PC-3 (cell line): ENCODE results near the gene CPEB3. TPM values are rescaled to one million over a fixed set of nuclear protein-coding genes. Genes with fewer than 3 reads are reported as not detected.

ENCODE experiments used
- ATAC-seq: fragments of 200-7000 bp; cut with Tn5 transposase; 2 replicates; pipeline ENCODE4 v1.9.1; 2020; ENCODE audit warnings: mild to moderate bottlenecking, moderate library complexity
- BruUV-seq: library from RNA; stranded (reverse); fragments of 400-500 nt; replicated peaks from 2 replicates; lab custom pipeline; 2021; lab: Mats Ljungman, UMichigan
- CTCF ChIA-PET: fragments of 300-600 bp; sonication (Branson Sonifier 250); formaldehyde crosslinking; loops from one replicate; lab custom pipeline; 2022; ENCODE audit warnings: antibody characterized with exemption; lab: Charles Lee
- POLR2A ChIA-PET: fragments of 300-600 bp; sonication (Branson Sonifier 250); formaldehyde crosslinking; loops from one replicate; lab custom pipeline; 2022; ENCODE audit warnings: antibody characterized with exemption; ENCODE audit not compliant: unreplicated experiment; lab: Charles Lee
- DNase-seq: peaks from one replicate; pipeline ENCODE4 v3.0.0-alpha.2; 2015
- H2AFZ ChIP-seq: fragments of 300-600 bp; sonication (generic); 2 replicates; pipeline ENCODE4 v1.6.0; 2016; ENCODE audit warnings: antibody characterized with exemption, low read length
- H3F3A ChIP-seq: fragments of 300-600 bp; sonication (generic); one replicate; pipeline ENCODE4 v1.6.0; 2017; ENCODE audit warnings: antibody characterized with exemption, low read length, control low read depth, mild to moderate bottlenecking; ENCODE audit not compliant: unreplicated experiment
- H3K27ac ChIP-seq: fragments of 300-600 bp; sonication (generic); 2 replicates; pipeline ENCODE4 v1.5.1; 2016; ENCODE audit warnings: mild to moderate bottlenecking, low read length
- H3K27me3 ChIP-seq: fragments of 300-600 bp; sonication (generic); 2 replicates; pipeline ENCODE4 v1.6.1; 2016; ENCODE audit warnings: low read length, mixed read lengths
- H3K36me3 ChIP-seq: fragments of 300-600 bp; sonication (generic); 2 replicates; pipeline ENCODE4 v1.6.1; 2016; ENCODE audit warnings: low read depth, mixed run types, low read length, mixed read lengths
- H3K4me1 ChIP-seq: fragments of 300-600 bp; sonication (generic); 2 replicates; pipeline ENCODE4 v1.5.1; 2016; ENCODE audit warnings: low read length; ENCODE audit not compliant: insufficient read depth
- H3K4me2 ChIP-seq: fragments of 300-600 bp; sonication (generic); 2 replicates; pipeline ENCODE4 v1.6.0; 2016; ENCODE audit warnings: low read length
- H3K4me3 ChIP-seq: fragments of 300-600 bp; sonication (generic); 2 replicates; pipeline ENCODE4 v1.5.1; 2016; ENCODE audit warnings: mild to moderate bottlenecking, low read length, mixed read lengths
- H3K79me2 ChIP-seq: fragments of 300-600 bp; sonication (generic); 2 replicates; pipeline ENCODE4 v1.6.1; 2017; ENCODE audit warnings: low read length, mixed read lengths
- H3K9ac ChIP-seq: fragments of 300-600 bp; sonication (generic); 2 replicates; pipeline ENCODE4 v1.6.0; 2016; ENCODE audit warnings: mild to moderate bottlenecking, low read length
- H3K9me2 ChIP-seq: fragments of 300-600 bp; sonication (generic); replicated peaks from 2 replicates; pipeline ENCODE4 v1.6.1; 2016; ENCODE audit warnings: mixed run types, low read length, mixed read lengths
- H3K9me3 ChIP-seq: fragments of 300-600 bp; sonication (generic); 2 replicates; pipeline ENCODE4 v1.6.1; 2016; ENCODE audit warnings: low read length, mixed read lengths
- H4K20me1 ChIP-seq: fragments of 300-600 bp; sonication (generic); 2 replicates; pipeline ENCODE4 v1.6.1; 2016; ENCODE audit warnings: low read length, mixed read lengths
- CTCF ChIP-seq: fragments of 300-600 bp; sonication (generic); conservative IDR thresholded peaks from 2 replicates; pipeline ENCODE4 v1.5.1; 2017; ENCODE audit warnings: antibody characterized with exemption, low read depth, mild to moderate bottlenecking, low read length
- EZH2 ChIP-seq: fragments of 300-600 bp; sonication (generic); IDR thresholded peaks from one replicate; pipeline ENCODE4 v1.6.1; 2017; ENCODE audit warnings: antibody characterized with exemption, mild to moderate bottlenecking, low read length; ENCODE audit not compliant: unreplicated experiment
- EZH2phosphoT487 ChIP-seq: fragments of 300-600 bp; sonication (generic); IDR thresholded peaks from 2 replicates; pipeline ENCODE4 v1.6.1; 2018; ENCODE audit warnings: mild to moderate bottlenecking, antibody characterized with exemption, low read length, borderline replicate concordance
- intact Hi-C: fragments of 100-400 bp; cut with micrococcal nuclease; formaldehyde crosslinking; loops from 2 replicates; pipeline ENCODE4 v1.9.0; 2023
- total RNA-seq: library from RNA; depleted of rRNA; stranded (reverse); fragments of >200 nt; gene quantifications from 2 replicates; pipeline ENCODE4 v1.2.3, GENCODE V29; 2014

The CPEB3 gene
- total RNA-seq, 1 experiment from 2014 or later, result 0.80 TPM

DNA sequence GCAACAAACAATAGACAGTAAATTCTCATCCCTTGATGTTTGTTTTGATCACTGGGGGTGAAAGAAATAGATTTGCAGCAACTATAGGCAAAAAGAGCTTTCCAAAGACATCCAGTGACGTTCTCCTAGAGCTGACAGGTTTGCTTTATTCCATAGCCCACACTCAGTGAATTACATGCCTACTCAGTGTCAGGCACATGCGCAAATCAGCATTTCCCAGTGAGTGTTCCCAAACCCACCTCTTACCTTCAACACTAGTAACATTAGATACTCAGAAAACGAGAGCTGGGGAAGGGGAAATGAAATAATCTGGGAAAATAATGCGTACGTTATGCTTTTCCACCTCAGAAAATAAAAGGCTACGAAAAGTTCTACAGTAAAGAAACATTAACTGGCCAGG, 144.1 kb downstream of the CPEB3 start:
- intact Hi-C loops, result no loop called here

DNA sequence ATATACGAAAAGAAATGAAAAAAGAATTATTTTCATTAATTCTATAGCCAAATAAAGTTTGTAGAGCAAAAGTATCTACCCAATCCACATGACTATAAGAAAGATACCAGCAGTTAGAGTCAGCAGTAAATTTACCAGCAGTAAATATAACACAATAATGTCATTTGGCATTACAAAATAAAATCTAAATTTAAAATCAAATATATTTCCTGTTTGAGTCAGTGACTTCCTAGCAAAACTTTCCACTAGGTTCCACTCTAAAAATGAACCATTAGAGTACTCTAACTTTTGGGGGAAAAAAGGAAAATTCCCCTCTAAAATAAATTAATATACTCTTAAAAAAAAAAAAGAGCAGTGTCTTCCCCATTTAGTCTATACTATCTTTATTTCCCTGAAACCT, 144.8 kb downstream of the CPEB3 start:
- H2AFZ ChIP-seq, result no peak overlapping the region

More for the DNA sequence above, 144.1 kb downstream of the CPEB3 start:
- DNase-seq (no peak), ATAC-seq (no peak)
- Histone ChIP-seq H3K4me2 (no peak overlapping the region), H3K9ac (no peak overlapping the region), H3K4me3 (no peak overlapping the region), H3K9me3 (no peaks in the 10 kb centered on the region), H3K27ac (no peak overlapping the region), H3K79me2 (no peaks in the 10 kb centered on the region), H3K4me1 (peaks cover 15% of the 10 kb centered on the region), H3K27me3 (no peaks in the 10 kb centered on the region), H3F3A (no peaks in the 10 kb centered on the region), H2AFZ (no peak overlapping the region), H4K20me1 (no peaks in the 10 kb centered on the region), H3K36me3 (no peaks in the 10 kb centered on the region), H3K9me2 (no peaks in the 10 kb centered on the region)
- CTCF ChIA-PET, result no interaction called here
- no TSS peak for BruUV-seq
- POLR2A ChIA-PET, result no interaction called here
- TF ChIP-seq EZH2phosphoT487, result no peak
- no peak for TF ChIP-seq CTCF
- TF ChIP-seq EZH2, result no peak

More for the DNA sequence above, 144.8 kb downstream of the CPEB3 start:
- no peak for DNase-seq
- Histone ChIP-seq H3K36me3 (no peaks in the 10 kb centered on the region), H4K20me1 (no peaks in the 10 kb centered on the region), H3K27ac (no peak overlapping the region), H3F3A (no peaks in the 10 kb centered on the region), H3K27me3 (no peaks in the 10 kb centered on the region), H3K9ac (no peak overlapping the region), H3K4me1 (peaks cover 16% of the 10 kb centered on the region), H3K9me2 (no peaks in the 10 kb centered on the region), H3K4me3 (no peak overlapping the region), H3K4me2 (no peak overlapping the region), H3K9me3 (no peaks in the 10 kb centered on the region), H3K79me2 (no peaks in the 10 kb centered on the region)
- ChIA-PET POLR2A (no interaction called here), CTCF (no interaction called here)
- no peak for TF ChIP-seq CTCF
- TF ChIP-seq EZH2, result no peak
- no peak for TF ChIP-seq EZH2phosphoT487
- ATAC-seq, result no peak
- BruUV-seq, result no TSS peak
- intact Hi-C loops, result no loop called here
